Measurements from ENCODE around the gene KCTD8. TPM values are rescaled to one million over a fixed set of nuclear protein-coding genes. Genes with fewer than 3 reads are reported as not detected.

The KCTD8 gene
- 0.23 and 0.64 TPM in 2 replicates for total RNA-seq (2014; rRNA removed; shearing (Covaris generic))
- 0.17 TPM in 1 of 2 replicates, not detected in the other for polyA plus RNA-seq (2015; cell fraction: cytosol; rRNA removed)
- polyA plus RNA-seq (2015; cell fraction: nucleus; rRNA removed), result 0.07 and 0.22 TPM in 2 replicates

DNA sequence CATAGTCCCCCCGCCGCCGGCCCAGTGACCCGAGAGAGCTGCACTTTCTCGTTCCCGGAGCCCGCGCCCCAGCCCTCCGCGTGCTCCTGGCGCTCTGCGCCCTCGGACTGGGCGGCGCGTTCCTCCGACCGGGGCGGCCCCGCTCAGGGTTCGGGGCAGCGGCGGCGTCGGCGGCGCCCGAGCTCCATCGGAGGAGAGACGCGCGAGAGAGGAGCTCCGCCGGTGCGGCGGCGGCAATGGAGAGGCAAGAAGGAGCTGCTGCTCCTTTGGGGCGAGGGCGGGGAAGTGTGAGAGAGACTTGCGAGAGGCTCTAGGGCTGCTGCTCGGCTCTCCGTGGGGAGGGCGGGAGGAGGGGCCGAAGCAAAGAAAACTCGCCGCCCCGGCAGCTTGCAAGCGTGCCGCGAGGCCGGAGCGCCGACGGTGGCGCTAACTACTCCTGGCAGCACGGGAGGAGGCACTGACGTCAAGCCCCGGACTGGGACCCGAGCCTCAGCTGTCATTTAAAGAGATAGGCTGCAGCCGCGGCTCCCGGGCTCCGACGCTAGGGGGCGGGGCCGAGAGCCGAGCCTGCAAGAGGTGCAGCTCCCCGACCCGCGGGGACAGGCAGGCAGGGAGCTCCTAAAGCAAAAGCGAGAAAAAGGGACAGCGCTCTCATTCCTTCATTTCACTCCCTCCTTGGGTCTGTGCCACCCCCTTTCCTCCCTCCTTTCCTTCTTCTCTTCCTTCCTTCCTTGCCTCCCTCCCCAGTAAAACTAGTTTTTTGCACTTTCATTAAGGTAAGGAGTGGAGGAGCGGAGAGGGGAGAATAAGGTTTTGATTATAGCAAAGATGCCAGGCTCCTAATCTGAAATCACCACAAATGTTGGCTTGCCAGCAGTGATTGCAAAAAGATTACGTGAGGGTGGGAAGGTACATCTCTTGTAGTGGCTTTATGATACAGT is at the start of gene KCTD8:
TSS of gene KCTD8 (minus strand) at position 289 of the 941 bp plus-strand sequence.
- DNase-seq (ENCODE audit: low read depth), result peak; percentile 91

- no peak for DNase-seq (ENCODE audit: low read depth)
Measured at GRCh38 chr4:44494810-44495701, 46.4 kb upstream of the KCTD8 start.

- DNase-seq (ENCODE audit: low read depth), result peak; percentile 51
Measured at GRCh38 chr4:44493924-44494323, 45.3 kb upstream of the KCTD8 start.

DNA sequence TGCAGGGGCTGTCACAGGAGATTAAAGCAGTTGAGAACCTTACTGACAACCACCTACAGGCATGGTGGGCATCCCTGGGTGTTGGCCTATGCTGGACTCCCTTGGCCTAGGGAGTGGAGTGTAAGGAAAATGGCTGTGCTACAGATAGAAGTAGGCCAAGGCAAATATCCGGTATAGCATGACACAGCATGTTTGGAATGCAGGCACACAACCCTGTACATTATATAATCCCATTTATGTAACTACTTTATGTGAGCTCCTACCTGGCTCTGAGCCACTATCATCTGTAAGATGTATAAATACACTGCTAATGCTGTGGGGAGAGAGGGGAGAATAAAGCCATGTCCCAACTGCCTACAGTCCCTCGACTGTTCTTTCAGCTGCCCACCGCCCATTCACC is 38.7 kb upstream of the KCTD8 start:
- peak; percentile 64 for DNase-seq (ENCODE audit: low read depth)

GRCh38 chr4:44479731-44480130 is 31.1 kb upstream of the KCTD8 start:
- DNase-seq (ENCODE audit: low read depth), result no peak

DNA sequence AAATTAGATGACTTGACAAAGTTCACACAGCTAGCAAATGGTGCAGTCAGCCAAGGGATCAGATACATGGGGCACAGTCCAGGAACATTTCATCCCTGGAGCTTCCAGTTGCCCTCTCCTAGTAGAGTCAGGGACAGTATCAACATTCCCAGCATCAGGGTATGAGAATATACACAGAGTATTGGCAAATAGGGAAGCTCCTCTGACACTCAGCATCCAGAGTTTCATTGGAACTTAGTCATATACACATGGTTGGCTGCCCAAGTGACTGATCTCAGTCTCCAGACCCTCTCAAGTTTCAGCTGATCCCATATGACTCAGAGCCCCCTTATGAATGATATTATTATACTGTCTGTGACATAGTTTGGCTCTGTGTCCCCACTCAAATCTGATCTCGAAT is 13.7 kb upstream of the KCTD8 start:
- DNase-seq (ENCODE audit: low read depth), result peak; percentile 61

GRCh38 chr4:44447563-44448504 is 775 bp downstream of the KCTD8 start:
- DNase-seq (ENCODE audit: low read depth), result no peak

- DNase-seq (ENCODE audit: low read depth), result no peak
Measured at GRCh38 chr4:44446801-44447562, 1.6 kb downstream of the KCTD8 start.

GRCh38 chr4:44446191-44446590 is 2.4 kb downstream of the KCTD8 start:
- DNase-seq (ENCODE audit: low read depth), result no peak

GRCh38 chr4:44438687-44439086 is 9.9 kb downstream of the KCTD8 start:
- no peak for DNase-seq (ENCODE audit: low read depth)

GRCh38 chr4:44434247-44434646 is 14.4 kb downstream of the KCTD8 start:
- no peak for DNase-seq (ENCODE audit: low read depth)

DNA sequence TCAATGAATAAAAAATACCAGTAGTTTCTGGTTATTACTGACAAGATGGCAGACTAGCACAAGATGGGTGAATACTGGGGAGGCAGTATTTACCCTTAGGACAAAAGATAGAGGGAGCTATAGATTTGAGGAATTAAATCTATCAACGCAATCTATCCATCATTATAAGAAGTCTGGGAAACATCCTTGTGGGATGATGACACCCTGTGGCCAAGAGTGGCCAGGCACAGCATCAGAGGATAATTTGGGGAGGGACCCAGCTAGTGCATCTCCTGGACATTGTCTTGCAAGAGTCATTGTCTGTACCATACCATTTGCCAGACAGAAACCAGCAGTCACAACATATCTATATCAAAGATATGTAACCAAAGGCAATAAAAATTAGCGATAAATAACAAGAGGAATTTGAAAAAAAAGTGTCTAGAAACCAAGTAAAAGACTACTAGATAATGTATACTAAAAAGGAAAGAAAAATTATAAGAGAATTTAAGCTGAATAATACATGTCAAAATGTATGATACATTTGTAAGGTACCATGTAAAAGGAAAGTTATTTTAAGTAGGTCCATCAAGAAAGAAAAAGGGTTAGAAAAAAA is 22.9 kb downstream of the KCTD8 start:
- DNase-seq (ENCODE audit: low read depth), result peak; percentile 55

- no peak for DNase-seq (ENCODE audit: low read depth)
Measured at GRCh38 chr4:44422912-44423311, 25.7 kb downstream of the KCTD8 start.

GRCh38 chr4:44421330-44422065 is 27.1 kb downstream of the KCTD8 start:
- DNase-seq (ENCODE audit: low read depth), result no peak

DNA sequence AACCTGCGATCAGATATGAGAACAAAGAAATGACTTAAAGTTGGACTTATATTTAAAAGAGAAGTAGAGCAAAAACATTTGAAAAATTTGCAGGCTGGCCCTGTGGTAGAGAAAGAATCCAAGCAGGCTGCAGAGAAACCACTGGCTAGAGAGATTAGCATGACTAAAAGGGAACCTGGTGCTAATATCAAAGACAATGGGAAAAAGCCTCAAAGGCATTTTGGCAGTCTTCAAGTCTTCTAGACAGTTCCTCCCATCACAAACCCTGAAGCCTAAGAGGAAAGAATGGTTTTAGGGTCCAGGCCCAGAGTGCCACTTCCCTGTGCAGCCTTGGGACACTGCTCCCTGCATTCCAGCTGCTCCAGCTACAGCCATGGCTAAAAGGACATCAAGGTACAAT is 33.4 kb downstream of the KCTD8 start:
- no peak for DNase-seq (ENCODE audit: low read depth)

DNA sequence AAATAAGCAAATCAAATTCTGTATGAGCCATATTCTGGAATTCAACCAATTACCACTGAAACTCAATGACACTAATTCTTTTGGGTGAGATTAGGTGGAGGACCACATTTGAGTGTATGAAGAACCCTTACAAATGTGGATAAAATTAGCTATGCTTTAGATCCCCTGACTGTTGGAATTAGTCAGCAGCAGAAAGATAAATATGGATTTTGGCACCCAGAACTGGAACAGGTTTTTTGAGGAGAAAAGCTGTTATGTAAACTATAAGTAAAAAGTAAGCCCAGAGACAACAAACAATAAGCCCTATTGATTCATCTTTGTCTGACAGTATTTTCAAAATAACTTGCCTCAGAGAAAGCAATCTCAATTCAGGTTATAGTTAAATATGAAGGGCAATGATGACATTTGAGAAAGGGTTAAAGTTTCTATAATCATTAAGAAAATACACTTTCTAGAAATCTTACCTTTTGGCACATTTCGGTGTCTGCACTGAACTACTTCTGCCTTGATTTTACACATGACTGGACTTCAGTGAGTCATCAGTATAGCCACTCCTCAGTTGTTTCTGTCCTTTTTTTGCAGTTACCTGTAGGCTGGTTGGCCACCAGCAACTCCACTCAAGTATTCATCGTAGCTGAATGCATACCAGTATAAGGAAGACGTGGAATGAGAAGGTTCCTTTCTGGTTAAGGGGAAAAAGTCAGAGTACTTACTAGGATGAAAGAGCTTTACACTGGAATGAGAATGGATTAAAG is 80.0 kb downstream of the KCTD8 start:
- DNase-seq (ENCODE audit: low read depth), result peak; percentile 3

GRCh38 chr4:44354172-44354571 is 94.4 kb downstream of the KCTD8 start:
- DNase-seq (ENCODE audit: low read depth), result no peak

GRCh38 chr4:44351069-44351468 is 97.5 kb downstream of the KCTD8 start:
- no peak for DNase-seq (ENCODE audit: low read depth)
